ENCODE results near the gene MDP1. TPM values are rescaled to one million over a fixed set of nuclear protein-coding genes. Genes with fewer than 3 reads are reported as not detected.

MDP1 gene
- total and polyA plus RNA-seq, 2 of the 8 experiments (the other 6 are each of a cell fraction or from before 2014, with no cell fraction given) = 17.7 to 32.2 TPM

DNA sequence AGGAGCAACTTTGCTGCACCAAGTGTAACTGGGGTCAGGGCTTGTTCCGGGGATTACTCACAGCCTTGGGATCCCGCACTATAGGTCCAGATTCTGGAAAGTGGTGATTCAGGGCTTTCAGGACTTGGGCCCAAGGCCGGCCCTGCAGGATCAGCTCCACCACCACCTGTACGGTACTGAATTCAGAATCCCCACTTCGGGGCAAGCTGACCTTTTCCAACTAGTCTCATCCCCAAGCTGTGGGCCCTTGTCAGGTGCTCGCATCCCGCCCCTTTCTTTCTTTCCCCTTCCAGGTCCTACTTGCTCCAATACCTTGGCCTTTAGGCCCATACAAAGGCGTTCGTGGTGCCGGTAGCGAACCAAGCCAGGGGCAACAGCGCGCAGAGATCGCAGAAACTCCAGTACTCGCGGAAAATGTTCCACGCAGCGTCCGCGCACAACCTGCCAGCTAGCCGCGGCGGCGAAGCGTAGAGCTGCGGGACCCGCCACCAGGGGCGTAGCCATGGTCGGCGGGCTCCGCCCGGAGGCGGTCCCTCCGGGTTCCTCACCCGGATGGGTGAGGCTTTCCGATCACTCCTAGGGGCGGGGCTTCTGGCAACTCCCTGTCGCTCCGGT, 26.1 kb upstream of the MDP1 start:
- H3K79me2 ChIP-seq (ENCODE audit: control insufficient read depth in 1 of 2, insufficient read depth in 2 of 2, low read length in 2 of 2) = no peaks in the 10 kb centered on the region; a peak in 2 of 4 replicates
- H3K79me1 ChIP-seq (ENCODE audit: low read depth, low read length) = no peaks in the 10 kb centered on the region; the same call in 1 of the 2 replicates
- POLR2A ChIA-PET (ENCODE audit: partially characterized antibody) = interaction anchor here (0.6 to 3.7 kb wide), 37 partner anchors 9 to 165 kb away, joined by 3 to 50 read pairs (median 4); partner anchors contain the start of genes CHMP4A, CIDEB, DHRS1 and GMPR2
- no peak overlapping the region for H2BK120ac ChIP-seq (replicated peaks; ENCODE audit: low read depth, low read length)
- no peak overlapping the region for H3K4ac ChIP-seq (replicated peaks; ENCODE audit: insufficient read length, low read depth, low read length)
- peak overlapping the region; percentile 27; the same call in 1 of the 2 replicates for H2BK12ac ChIP-seq (ENCODE audit: low read depth, low read length)
- H3K56ac ChIP-seq (replicated peaks; ENCODE audit: insufficient read length, low read depth, low read length) = peak overlapping the region; percentile 94
- H4K91ac ChIP-seq (replicated peaks; ENCODE audit: insufficient read length, low read length) = peak overlapping the region; percentile 79
- H3K27ac ChIP-seq (ENCODE audit: low read depth, low read length) = peak overlapping the region; percentile 84
- H4K5ac ChIP-seq (ENCODE audit: insufficient read length, low read depth, low read length) = peak overlapping the region; percentile 87
- H2BK5ac ChIP-seq (ENCODE audit: low read depth, low read length) = peak overlapping the region; percentile 89; the same call in 1 of the 2 replicates
- H3K4me3 ChIP-seq (ENCODE audit: extremely low read depth in 1 of 4, insufficient read depth in 2 of 4, low read depth in 3 of 4, low read length in 4 of 4) = peak overlapping the region; percentile 80 to 97 (median 92)
- H3K9me3 ChIP-seq (ENCODE audit: insufficient read depth in 2 of 2, low read depth in 1 of 2, low read length in 1 of 2) = no peaks in the 10 kb centered on the region
- H2AFZ ChIP-seq (ENCODE audit: low read length) = 0 out of 2 replicates have a peak overlapping the region, but pooled peaks have one; percentile 40
- peaks cover 17 to 40% (median 34%) of the 10 kb centered on the region in 4 experiments for H3K36me3 ChIP-seq (ENCODE audit: control insufficient read depth in 2 of 4, insufficient read depth in 4 of 4, low read length in 3 of 4)
- H3K23ac ChIP-seq (ENCODE audit: insufficient read length) = no peak overlapping the region
- H3K9ac ChIP-seq (replicated peaks in 1 of 4; ENCODE audit: extremely low read depth in 1 of 4, low read depth in 3 of 4, low read length in 3 of 4) = peak overlapping the region; percentile 67 to 95 (median 89)
- H3K27me3 ChIP-seq (replicated peaks in 1 of 4; ENCODE audit: control insufficient read depth in 3 of 4, extremely low read depth in 1 of 4, insufficient read depth in 3 of 4, low read length in 3 of 4) = no peaks in the 10 kb centered on the region
- FAIRE-seq (no peak), DNase-seq (ENCODE audit: low read depth in 1 of 2, low spot score in 2 of 2) (peak; percentile 59 to 94)
- H3K23me2 ChIP-seq (ENCODE audit: low read depth, low read length) = peaks cover 8% of the 10 kb centered on the region; the same call in 1 of the 2 replicates
- peak overlapping the region; percentile 96; the same call in 1 of the 2 replicates for H4K8ac ChIP-seq (ENCODE audit: extremely low read depth, insufficient read depth, low read length)
- H3K18ac ChIP-seq (ENCODE audit: extremely low read depth, low read length) = peak overlapping the region; percentile 94
- H2AK5ac ChIP-seq (ENCODE audit: low read depth, low read length) = no peak overlapping the region
- 9% methylated on average over 31 of the region's 39 CpGs; no CpG with 5 or more reads in 1 of the 2 experiments for WGBS, 2 experiments (ENCODE audit: extremely low coverage in 1 of 2, insufficient coverage in 1 of 2, insufficient read length in 1 of 2, insufficient replicate concordance in 2 of 2, low coverage in 1 of 2, low lambda C conversion rate in 2 of 2, missing lambda C conversion rate in 1 of 2)
- H2BK20ac ChIP-seq (ENCODE audit: low read length) = no peak overlapping the region
- no peak overlapping the region for H3K14ac ChIP-seq (ENCODE audit: insufficient read length)
- no peak overlapping the region for H2BK15ac ChIP-seq (ENCODE audit: low read length)
- CTCF ChIA-PET (ENCODE audit: partially characterized antibody) = interaction anchor here (0.7 to 9.4 kb wide), 31 partner anchors 9 to 196 kb away, joined by 3 to 163 read pairs (median 7); partner anchors contain the start of genes CIDEB, DHRS1, GMPR2 and IRF9
- peaks cover 0 to 5% (median 2%) of the 10 kb centered on the region in 4 experiments; a peak in 4 of 7 replicates for H3K4me1 ChIP-seq (replicated peaks in 1 of 4; ENCODE audit: control insufficient read depth in 3 of 4, insufficient read depth in 4 of 4, low read length in 3 of 4)
- peak overlapping the region; percentile 84 to 87 for H3K4me2 ChIP-seq (ENCODE audit: insufficient read depth in 1 of 2, low read depth in 2 of 2, low read length in 2 of 2)
- peaks cover 3 to 10% of the 10 kb centered on the region in 2 experiments for H4K20me1 ChIP-seq (replicated peaks in 1 of 2; ENCODE audit: control insufficient read depth in 1 of 2, insufficient read depth in 2 of 2, low read length in 2 of 2)
- no peak for TF ChIP-seq TEAD4 (IDR thresholded peaks at IDR 0.05; ENCODE audit: low read depth, low read length)
- no peak for TF ChIP-seq CTBP2 (IDR thresholded peaks at IDR 0.05; ENCODE audit: borderline replicate concordance, insufficient read depth, insufficient read length, low read length)
- TF ChIP-seq PHF8 (conservative IDR thresholded peaks at IDR 0.05; ENCODE audit: low read depth, low read length) = no peak
- TF ChIP-seq, protein P1, sequence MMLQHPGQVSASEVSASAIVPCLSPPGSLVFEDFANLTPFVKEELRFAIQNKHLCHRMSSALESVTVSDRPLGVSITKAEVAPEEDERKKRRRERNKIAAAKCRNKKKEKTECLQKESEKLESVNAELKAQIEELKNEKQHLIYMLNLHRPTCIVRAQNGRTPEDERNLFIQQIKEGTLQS (IDR thresholded peaks at IDR 0.05; ENCODE audit: insufficient read depth, low read depth, low read length) = no peak
- TF ChIP-seq KDM5A (IDR thresholded peaks at IDR 0.05; ENCODE audit: low read length) = no peak
- peak; percentile 34 to 54 (median 35); a peak in 3 of 4 replicates for TF ChIP-seq CTCF (IDR thresholded peaks at IDR 0.05; ENCODE audit: control extremely low read depth in 1 of 3, insufficient read depth in 1 of 3, low read depth in 1 of 3, low read length in 3 of 3)
- no peak for TF ChIP-seq CHD2 (IDR thresholded peaks at IDR 0.05; ENCODE audit: low read length)
- no peak for TF ChIP-seq NANOG (IDR thresholded peaks at IDR 0.05; ENCODE audit: insufficient read depth, low read depth, low read length, poor library complexity, severe bottlenecking)

All from H1 (cell line).